NCI-H187 treated with DMSO at 0.1 percent for 48 hours (cell line): Measurements from ENCODE around the gene HTT.
"Not testable (repeated sequence)": the region's sequence is repeated elsewhere in the genome, so short reads cannot be mapped to it uniquely, and the experiment has no call there.

Experiments used
- DNase-seq: peaks from one replicate; lab custom pipeline; 2025; lab: John Stamatoyannopoulos, UW

HTT gene

GRCh38 chr4:3082925-3083515 is 8.5 kb downstream of the HTT start:
- DNase-seq, result no peak

GRCh38 chr4:3083732-3084131 is 9.3 kb downstream of the HTT start:
- DNase-seq, result no peak

- no peak for DNase-seq
Measured at GRCh38 chr4:3085948-3086670, 11.6 kb downstream of the HTT start.

- DNase-seq, result no peak
Measured at GRCh38 chr4:3087115-3087797, 12.8 kb downstream of the HTT start.

GRCh38 chr4:3091464-3091863 is 17.0 kb downstream of the HTT start:
- no peak for DNase-seq

- not testable (repeated sequence) for DNase-seq
Measured at GRCh38 chr4:3094701-3095100, 20.2 kb downstream of the HTT start.

- no peak for DNase-seq
Measured at GRCh38 chr4:3096202-3096601, 21.7 kb downstream of the HTT start.

- no peak for DNase-seq
Measured at GRCh38 chr4:3098346-3098745, 23.9 kb downstream of the HTT start.

- peak; percentile 67 for DNase-seq
Measured at GRCh38 chr4:3106339-3107186, 32.1 kb downstream of the HTT start.

- no peak for DNase-seq
Measured at GRCh38 chr4:3107271-3107670, 32.8 kb downstream of the HTT start.

- DNase-seq, result no peak
Measured at GRCh38 chr4:3107691-3108121, 33.2 kb downstream of the HTT start.

- DNase-seq, result no peak
Measured at GRCh38 chr4:3108211-3108610, 33.7 kb downstream of the HTT start.

GRCh38 chr4:3111461-3111860 is 37.0 kb downstream of the HTT start:
- DNase-seq, result peak; percentile 43

GRCh38 chr4:3112201-3112600 is 37.7 kb downstream of the HTT start:
- no peak for DNase-seq

- DNase-seq, result peak; percentile 67
Measured at GRCh38 chr4:3112609-3113469, 38.4 kb downstream of the HTT start.

GRCh38 chr4:3114377-3114776 is 39.9 kb downstream of the HTT start:
- no peak for DNase-seq

- no peak for DNase-seq
Measured at GRCh38 chr4:3115637-3116270, 41.3 kb downstream of the HTT start.

GRCh38 chr4:3116955-3117354 is 42.5 kb downstream of the HTT start:
- DNase-seq, result no peak

GRCh38 chr4:3118312-3118711 is 43.8 kb downstream of the HTT start:
- no peak for DNase-seq

GRCh38 chr4:3119464-3119863 is 45.0 kb downstream of the HTT start:
- no peak for DNase-seq

- no peak for DNase-seq
Measured at GRCh38 chr4:3121110-3121509, 46.6 kb downstream of the HTT start.
